Heart right ventricle (tissue), 16 donors: ENCODE measurements around the gene OSBPL10. TPM values are rescaled to one million over a fixed set of nuclear protein-coding genes. Genes with fewer than 3 reads are reported as not detected.
A peak's percentile ranks its signal among the peaks of the same experiment; 100 is the strongest.

Source experiments
- ATAC-seq, 8 donors: fragments of 200-7000 bp; cut with Tn5 transposase; one replicate each; pipeline ENCODE4 v1.9.1; 2020; ENCODE audit warnings: mild to moderate bottlenecking in 8 of 8, moderate library complexity in 8 of 8, moderate number of reproducible peaks in 1 of 8
- DNase-seq, 2 donors: peaks; one replicate each; pipeline ENCODE4 v3.0.0-alpha.2; 2020
- H3K27ac ChIP-seq, 10 donors: fragments of 200-600 bp; sonication (generic) in 2 of 10; one replicate each; pipeline versions ENCODE4 v1.5.0 to v1.8.0; 2020 to 2022; ENCODE audit warnings: mild to moderate bottlenecking in 3 of 10
- H3K27me3 ChIP-seq, 7 donors: fragments of 200-600 bp; one replicate each; pipeline ENCODE4 v1.8.0; 2021 to 2022; ENCODE audit warnings: mild to moderate bottlenecking in 2 of 7
- H3K36me3 ChIP-seq, 9 donors: fragments of 200-600 bp; sonication (generic) in 1 of 9; one replicate each; pipeline versions ENCODE4 v1.5.0 to v1.8.0; 2020 to 2022; ENCODE audit warnings: mild to moderate bottlenecking in 2 of 9
- H3K4me1 ChIP-seq, 9 donors: fragments of 200-600 bp; sonication (generic) in 1 of 9; one replicate each; pipeline versions ENCODE4 v1.5.0 to v1.8.0; 2020 to 2022; ENCODE audit warnings: mild to moderate bottlenecking in 4 of 9
- H3K4me3 ChIP-seq, 10 donors: fragments of 200-600 bp; sonication (generic) in 2 of 10; one replicate each; pipeline versions ENCODE4 v1.5.0 to v1.8.0; 2020 to 2022; ENCODE audit warnings: mild to moderate bottlenecking in 7 of 10, moderate library complexity in 2 of 10
- H3K9me3 ChIP-seq, 11 donors: fragments of 200-600 bp in 10 of 11; sonication (generic) in 2 of 11; one replicate each; pipeline versions ENCODE4 v1.5.0 to v1.8.0; 2013 to 2022; ENCODE audit warnings: mild to moderate bottlenecking in 2 of 11, control low read depth in 1 of 11, moderate library complexity in 1 of 11
- WGBS, 2 donors: extraction: QIAGEN DNeasy Blood & Tissue Kit; methylation state at CpG; one replicate each; pipeline ENCODE4 v1.1.7; 2013; ENCODE audit warnings: inconsistent platforms in 1 of 2; 5-methylcytosine and 5-hydroxymethylcytosine counted together
- intact Hi-C, 10 donors: fragments of 100-400 bp; cut with DNase I; formaldehyde crosslinking; loops; one replicate each; pipeline versions ENCODE4 v1.11.1 to v1.14.2; 2022
- polyA plus RNA-seq, 2 donors: library from polyadenylated mRNA; stranded (reverse); fragments of 200-250 nt; gene quantifications; one replicate each; pipeline ENCODE4 v1.2.3, GENCODE V29; 2013
- total RNA-seq, 10 donors: library from RNA; stranded (reverse); fragmentation: NEBNext Ultra II Directional in 3 of 10; extraction: Animal tissue kit (Norgen Biotek cat#: 25700) in 3 of 10; gene quantifications; one replicate each; pipeline versions ENCODE4 v1.2.1 to v1.2.4, GENCODE V29; 2021 to 2023
- TF ChIP-seq, protein P1 (sequence below), 9 donors: fragments of 200-600 bp; sonication (generic) in 2 of 9; IDR thresholded peaks; one replicate each; pipeline versions ENCODE4 v1.5.0 to v1.8.0; 2021 to 2022; ENCODE audit warnings: antibody characterized with exemption in 9 of 9, mild to moderate bottlenecking in 5 of 9, moderate library complexity in 1 of 9
- donor health status: Arrhythmogenic right ventricular cardiomyopathy.
- donor health status: ischemic (EF 13 %, LVEDD 7.1; RV severe dilation, severe dysfunction).
- donor health status: healthy with polysubstance abuse.
- donor health status: DM: no; HTN: yes; CAD: no.
- donor health status: DM: no; HTN: no; CAD: no.
- donor health status: ischemic (EF 25% LVEDD 6.9; RV normal size, moderate dysfunction).
- donor health status: ischemic (EF 25% LVEDD 5.7; RV mildly dilated, moderate dysfunction).
- donor health status: healthy.
- donor health status: DM: yes; HTN: yes; CAD: no.
- donor health status: Ischemic cardiomyopathy.
- donor health status: ischemic (EF 35%, LVEDD 5.7; RV mildly dilated, moderate dysfunction).
- donor health status: nonischemic (EF 11% LVEDD 7.7; RV severe dilation, severe dysfunction).
- donor health status: DM: yes; HTN: yes; CAD: no.
- donor health status: PGD.
- donor health status: ischemic (EF 29% LVEDD 5.4; RV normal size, mild dysfunction).
- donor health status: nonischemic (EF 23%, LVEDD 6.1; RV moderate dilation, normal function).

Gene OSBPL10
- total and polyA plus RNA-seq, 12 donors: 1.2 to 8.5 (median 4.1) TPM

DNA sequence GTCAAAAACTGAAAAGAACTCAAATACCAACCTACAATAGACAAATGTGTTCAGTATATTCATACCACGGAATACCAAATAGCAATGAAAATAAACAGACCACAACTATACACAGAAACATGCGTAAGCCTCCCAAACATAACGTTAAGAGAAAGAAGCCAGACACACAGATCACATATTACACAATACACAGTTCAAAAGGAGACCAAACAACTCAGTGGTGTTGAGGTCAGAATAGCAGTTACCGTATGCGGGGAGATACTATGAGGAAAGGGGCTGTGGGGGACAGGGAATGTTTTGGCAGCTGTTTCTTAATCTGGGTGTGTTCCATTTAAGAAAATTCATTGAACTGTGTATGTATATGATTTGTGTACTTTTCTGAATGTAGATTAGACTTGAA is 6.6 kb downstream of the OSBPL10 start:
- intact Hi-C loops: no loop called here
- WGBS, 2 donors: 81 to 82% methylated on average over 5 of the region's 5 CpGs
- H3K4me3 ChIP-seq: no peak overlapping the region
- H3K4me1 ChIP-seq: peaks cover 0 to 22% (median 4%) of the 10 kb centered on the region in 9 donors
- no peaks in the 10 kb centered on the region for H3K9me3 ChIP-seq
- peaks cover 0 to 12% (median 0%) of the 10 kb centered on the region in 7 donors for H3K27me3 ChIP-seq
- no peak for DNase-seq
- H3K27ac ChIP-seq: no peak overlapping the region
- ATAC-seq: no peak
- TF ChIP-seq, protein P1, sequence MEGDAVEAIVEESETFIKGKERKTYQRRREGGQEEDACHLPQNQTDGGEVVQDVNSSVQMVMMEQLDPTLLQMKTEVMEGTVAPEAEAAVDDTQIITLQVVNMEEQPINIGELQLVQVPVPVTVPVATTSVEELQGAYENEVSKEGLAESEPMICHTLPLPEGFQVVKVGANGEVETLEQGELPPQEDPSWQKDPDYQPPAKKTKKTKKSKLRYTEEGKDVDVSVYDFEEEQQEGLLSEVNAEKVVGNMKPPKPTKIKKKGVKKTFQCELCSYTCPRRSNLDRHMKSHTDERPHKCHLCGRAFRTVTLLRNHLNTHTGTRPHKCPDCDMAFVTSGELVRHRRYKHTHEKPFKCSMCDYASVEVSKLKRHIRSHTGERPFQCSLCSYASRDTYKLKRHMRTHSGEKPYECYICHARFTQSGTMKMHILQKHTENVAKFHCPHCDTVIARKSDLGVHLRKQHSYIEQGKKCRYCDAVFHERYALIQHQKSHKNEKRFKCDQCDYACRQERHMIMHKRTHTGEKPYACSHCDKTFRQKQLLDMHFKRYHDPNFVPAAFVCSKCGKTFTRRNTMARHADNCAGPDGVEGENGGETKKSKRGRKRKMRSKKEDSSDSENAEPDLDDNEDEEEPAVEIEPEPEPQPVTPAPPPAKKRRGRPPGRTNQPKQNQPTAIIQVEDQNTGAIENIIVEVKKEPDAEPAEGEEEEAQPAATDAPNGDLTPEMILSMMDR (IDR thresholded peaks at IDR 0.05): no peak
- H3K36me3 ChIP-seq: no peaks in the 10 kb centered on the region

DNA sequence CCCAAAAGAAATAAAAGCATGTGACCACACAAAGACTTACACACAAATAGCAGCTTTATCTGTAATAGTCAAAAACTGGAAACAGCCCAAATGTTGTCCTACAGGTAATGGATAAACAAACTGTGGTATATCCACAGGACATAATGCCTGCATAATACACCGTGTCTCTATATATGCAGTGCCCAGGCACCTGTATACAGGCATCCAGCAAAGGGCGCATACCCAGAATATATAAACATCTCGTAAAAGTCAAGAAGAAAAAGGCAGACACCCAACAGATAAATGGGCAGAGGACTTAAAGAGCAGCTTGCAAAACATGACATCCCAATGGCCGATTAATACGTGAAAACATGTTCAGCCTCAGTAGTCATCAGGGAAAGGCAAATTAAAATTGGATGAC is 7.2 kb downstream of the OSBPL10 start:
- ATAC-seq (no peak), DNase-seq (no peak)
- no peak overlapping the region for H3K27ac ChIP-seq
- TF ChIP-seq, protein P1 (IDR thresholded peaks at IDR 0.05): no peak
- WGBS, 2 donors: 97 to 99% methylated on average over 5 of the region's 5 CpGs
- H3K4me3 ChIP-seq: no peak overlapping the region
- no peaks in the 10 kb centered on the region for H3K36me3 ChIP-seq
- H3K27me3 ChIP-seq: peaks cover 0 to 6% (median 0%) of the 10 kb centered on the region in 7 donors
- H3K9me3 ChIP-seq: no peaks in the 10 kb centered on the region
- peaks cover 0 to 23% (median 4%) of the 10 kb centered on the region in 9 donors for H3K4me1 ChIP-seq
- intact Hi-C loops: no loop called here

DNA sequence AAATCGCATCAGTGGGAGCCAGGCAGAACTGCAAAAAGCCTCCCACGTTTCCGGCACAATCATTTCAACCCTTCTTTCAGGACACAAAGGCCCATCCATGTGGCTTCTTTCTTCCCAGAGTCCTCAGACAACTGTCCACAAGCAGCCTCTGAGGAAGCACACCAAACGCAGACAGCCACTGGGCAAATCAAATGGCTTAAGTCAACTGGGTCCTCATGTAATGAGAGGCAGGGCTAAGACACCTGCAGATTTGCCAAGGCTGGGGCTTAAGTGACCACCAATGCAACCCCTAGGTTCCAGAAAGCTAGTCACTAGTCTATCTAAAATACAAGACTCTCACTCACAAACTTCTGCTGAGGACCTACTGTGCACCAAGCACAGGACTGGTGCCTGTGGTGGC is 8.0 kb downstream of the OSBPL10 start:
- peak in 1 of 8 donors; percentile 34 for ATAC-seq
- peaks cover 0 to under 1% (median 0%) of the 10 kb centered on the region in 7 donors for H3K27me3 ChIP-seq
- WGBS, 2 donors: 55 to 58% methylated on average over 4 of the region's 4 CpGs

DNA sequence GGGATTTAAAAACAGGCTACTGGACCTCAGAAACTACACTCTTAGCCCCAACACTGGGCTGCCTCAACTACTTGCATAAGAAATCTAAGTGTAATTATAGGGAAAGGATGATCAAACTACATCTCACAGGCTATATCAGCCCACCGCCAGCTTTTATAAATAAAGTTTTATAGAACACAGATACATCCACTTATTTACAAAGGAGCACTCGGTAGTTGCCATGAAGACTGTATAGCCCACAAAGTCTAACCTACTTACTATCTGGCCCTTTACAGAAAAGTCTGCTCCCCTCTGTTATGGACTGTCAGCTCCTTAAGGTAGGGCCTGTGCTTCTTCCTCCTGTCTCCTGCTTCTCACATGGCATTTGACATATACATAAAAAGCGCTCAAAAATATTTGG is 9.5 kb downstream of the OSBPL10 start:
- WGBS, 2 donors: 97 to 98% methylated on average over 3 of the region's 3 CpGs
- ATAC-seq: no peak
- no peaks in the 10 kb centered on the region for H3K9me3 ChIP-seq
- H3K36me3 ChIP-seq: no peaks in the 10 kb centered on the region
- intact Hi-C loops: no loop called here
- no peak overlapping the region for H3K27ac ChIP-seq
- TF ChIP-seq, protein P1 (IDR thresholded peaks at IDR 0.05): no peak
- no peaks in the 10 kb centered on the region for H3K27me3 ChIP-seq
- no peak overlapping the region for H3K4me3 ChIP-seq
- no peak for DNase-seq
- peaks cover 0 to 33% (median 17%) of the 10 kb centered on the region in 9 donors for H3K4me1 ChIP-seq

More for the DNA sequence above, 8.0 kb downstream of the OSBPL10 start:
- no peak overlapping the region for H3K27ac ChIP-seq
- intact Hi-C loops: no loop called here
- TF ChIP-seq, protein P1 (IDR thresholded peaks at IDR 0.05): no peak
- H3K4me3 ChIP-seq: no peak overlapping the region
- peaks cover 0 to 26% (median 9%) of the 10 kb centered on the region in 9 donors for H3K4me1 ChIP-seq
- peak in 1 of 2 donors; percentile 9 for DNase-seq
- H3K9me3 ChIP-seq: no peaks in the 10 kb centered on the region
- no peaks in the 10 kb centered on the region for H3K36me3 ChIP-seq
